OCI-LY3 (cell line): ENCODE results near the gene IMPDH2.

Experiments
- CTCF ChIP-seq: fragments of 200-600, 300-600 bp; sonication (generic); IDR thresholded peaks from 2 replicates; pipeline ENCODE4 v1.5.1; 2014; ENCODE audit warnings: antibody characterized with exemption, low read length, low read depth
- EZH2phosphoT487 ChIP-seq: fragments of 200-600 bp; shearing (Covaris generic); IDR thresholded peaks from 2 replicates; pipeline ENCODE4 v1.6.1; 2018; ENCODE audit warnings: antibody characterized with exemption, mixed run types, low read depth

GRCh38 chr3:49054344-49054862 lies 25.2 kb upstream of the IMPDH2 start:
- TF ChIP-seq CTCF (no peak), EZH2phosphoT487 (no peak)
